NCI-H1436 (cell line): ENCODE measurements around the gene ACOXL.

Experiments
- DNase-seq: peaks from one replicate; lab custom pipeline; 2025; lab: John Stamatoyannopoulos, UW

Gene ACOXL

GRCh38 chr2:110718990-110719389 is 13.4 kb upstream of the ACOXL start:
- no peak for DNase-seq

GRCh38 chr2:110720547-110720946 is 11.8 kb upstream of the ACOXL start:
- no peak for DNase-seq

GRCh38 chr2:110724820-110725219 is 7.6 kb upstream of the ACOXL start:
- no peak for DNase-seq

GRCh38 chr2:110725370-110725769 is 7.0 kb upstream of the ACOXL start:
- DNase-seq = no peak

- no peak for DNase-seq
Observed at GRCh38 chr2:110725859-110726258, 6.5 kb upstream of the ACOXL start.

GRCh38 chr2:110726285-110726684 is 6.1 kb upstream of the ACOXL start:
- DNase-seq = no peak

- DNase-seq = no peak
Observed at GRCh38 chr2:110727923-110728322, 4.5 kb upstream of the ACOXL start.

GRCh38 chr2:110729106-110729505 is 3.3 kb upstream of the ACOXL start:
- no peak for DNase-seq

GRCh38 chr2:110731064-110731463 is 1.3 kb upstream of the ACOXL start:
- peak; percentile 1 for DNase-seq

- no peak for DNase-seq
Observed at GRCh38 chr2:110735366-110735765, 3.0 kb downstream of the ACOXL start.

- no peak for DNase-seq
Observed at GRCh38 chr2:110737783-110738182, 5.4 kb downstream of the ACOXL start.

GRCh38 chr2:110740747-110741349 is 8.5 kb downstream of the ACOXL start:
- DNase-seq = no peak

GRCh38 chr2:110741491-110741980 is 9.2 kb downstream of the ACOXL start:
- DNase-seq = no peak

- DNase-seq = no peak
Observed at GRCh38 chr2:110742412-110742811, 10.0 kb downstream of the ACOXL start.

- DNase-seq = no peak
Observed at GRCh38 chr2:110743600-110743999, 11.2 kb downstream of the ACOXL start.

GRCh38 chr2:110744429-110744828 is 12.1 kb downstream of the ACOXL start:
- DNase-seq = no peak

- DNase-seq = no peak
Observed at GRCh38 chr2:110745048-110745447, 12.7 kb downstream of the ACOXL start.

GRCh38 chr2:110746586-110747521 is 14.5 kb downstream of the ACOXL start:
- no peak for DNase-seq

GRCh38 chr2:110747522-110748488 is 15.4 kb downstream of the ACOXL start:
- no peak for DNase-seq

- DNase-seq = peak; percentile 45
Observed at GRCh38 chr2:110748489-110748867, 16.1 kb downstream of the ACOXL start.

- no peak for DNase-seq
Observed at GRCh38 chr2:110751642-110752041, 19.3 kb downstream of the ACOXL start.

GRCh38 chr2:110752871-110753270 is 20.5 kb downstream of the ACOXL start:
- no peak for DNase-seq
